ENCODE measurements around the gene PPP2R5B.

DNA sequence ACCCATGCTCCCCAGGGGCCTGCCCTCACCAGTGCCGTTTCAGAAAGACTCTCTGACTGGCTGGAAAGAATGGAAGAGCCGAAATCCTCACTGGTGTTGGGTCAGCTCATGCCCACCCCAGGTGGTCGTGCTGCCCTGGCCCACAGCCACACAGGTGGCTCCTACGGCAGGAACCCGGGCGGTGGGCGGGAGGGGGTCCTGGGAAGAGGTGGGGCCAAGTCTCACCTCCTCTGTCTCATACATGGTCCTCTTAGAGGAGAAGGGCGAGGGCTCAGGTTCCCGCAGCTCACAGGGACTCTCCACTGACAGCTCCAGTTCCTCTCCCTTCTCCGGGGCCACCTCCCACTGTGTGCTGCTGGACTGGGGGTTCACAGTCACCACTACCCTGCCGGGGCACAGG is 15.7 kb upstream of the PPP2R5B start:
- TF ChIP-seq POLR2A (IDR thresholded peaks at IDR 0.05) (no peak), CTCF (IDR thresholded peaks at IDR 0.05) (no peak)

Measured in ovary (tissue), 3 donors.